Endothelial cell of umbilical vein (primary cell): ENCODE results near the gene RCAN1. TPM values are rescaled to one million over a fixed set of nuclear protein-coding genes. Genes with fewer than 3 reads are reported as not detected.

Source experiments
- BruUV-seq: library from RNA; stranded (reverse); fragments of 400-500 nt; replicated peaks from 2 replicates; lab custom pipeline; 2021; lab: Mats Ljungman, UMichigan
- CTCF ChIA-PET: fragments of 300-600, 350-600 bp; sonication (Branson Sonifier 250); formaldehyde crosslinking; loops from one replicate; lab custom pipeline; 2021; ENCODE audit warnings: antibody characterized with exemption, inconsistent platforms; lab: Charles Lee
- POLR2A ChIA-PET: fragments of 300-600, 350-600 bp; sonication (Branson Sonifier 250); formaldehyde crosslinking; loops from one replicate; lab custom pipeline; 2021; ENCODE audit warnings: antibody characterized with exemption, inconsistent platforms; lab: Charles Lee
- DNase-seq: peaks from one replicate; pipeline ENCODE4 v3.0.0-alpha.2; 2011; ENCODE audit warnings: low read depth, low spot score
- FAIRE-seq: peaks from 2 replicates; lab custom pipeline; 2011; peaks lifted over from hg19 to GRCh38; lab: Jason Lieb, UNC
- H2AFZ ChIP-seq: 2 replicates; pipeline ENCODE4 v1.6.0; 2012; ENCODE audit warnings: low read depth, low read length, control low read depth, inconsistent platforms
- H3K27ac ChIP-seq: 2 replicates; pipeline ENCODE4 v1.5.1; 2011; ENCODE audit warnings: low read depth, mild to moderate bottlenecking, control low read depth, low read length, moderate library complexity; ENCODE audit not compliant: insufficient read depth
- H3K27me3 ChIP-seq, 2 experiments: 2 replicates each; pipeline versions ENCODE4 v1.6.0 to v1.6.1; 2011; ENCODE audit warnings: low read length in 2 of 2, mixed read lengths in 1 of 2; ENCODE audit not compliant: control insufficient read depth in 2 of 2, insufficient read depth in 2 of 2
- H3K36me3 ChIP-seq, 2 experiments: 2 replicates in 1 of 2; 3 replicates in 1 of 2; pipeline ENCODE4 v1.5.1; 2011; ENCODE audit warnings: low read length in 2 of 2, mild to moderate bottlenecking in 1 of 2, moderate library complexity in 1 of 2; ENCODE audit not compliant: control insufficient read depth in 2 of 2, insufficient read depth in 2 of 2; ENCODE audit errors: extremely low read depth in 1 of 2
- H3K4me1 ChIP-seq: 3 replicates; pipeline ENCODE4 v1.5.1; 2011; ENCODE audit warnings: mild to moderate bottlenecking, low read length; ENCODE audit not compliant: control insufficient read depth, insufficient read depth; ENCODE audit errors: extremely low read depth
- H3K4me2 ChIP-seq: 2 replicates; pipeline ENCODE4 v1.6.1; 2011; ENCODE audit warnings: low read length, control low read depth, mixed read lengths; ENCODE audit not compliant: insufficient read depth
- H3K4me3 ChIP-seq, 3 experiments: fragments of 200-600 bp in 1 of 3; sonication (generic), shearing (Covaris generic) in 1 of 3; replicated peaks in 1 of 3; 2 replicates each; pipeline ENCODE4 v1.5.1; 2011 to 2016; ENCODE audit warnings: control low read depth in 3 of 3, low read length in 3 of 3, mild to moderate bottlenecking in 2 of 3, inconsistent platforms in 1 of 3, low read depth in 1 of 3, moderate library complexity in 1 of 3; ENCODE audit not compliant: insufficient read depth in 1 of 3
- H3K79me2 ChIP-seq: 2 replicates; pipeline ENCODE4 v1.6.0; 2012; ENCODE audit warnings: low read length, inconsistent platforms; ENCODE audit not compliant: control insufficient read depth, insufficient read depth
- H3K9ac ChIP-seq: replicated peaks from 2 replicates; pipeline ENCODE3; 2011; ENCODE audit warnings: low read length, control low read depth; ENCODE audit not compliant: insufficient read depth; ENCODE audit errors: extremely low read depth
- H3K9me1 ChIP-seq: replicated peaks from 3 replicates; pipeline ENCODE4 v1.6.0; 2011; ENCODE audit warnings: mild to moderate bottlenecking, low read length; ENCODE audit not compliant: control insufficient read depth, insufficient read depth; ENCODE audit errors: extremely low read depth
- H3K9me3 ChIP-seq: replicated peaks from 2 replicates; pipeline ENCODE4 v1.5.1; 2012; ENCODE audit warnings: low read length, inconsistent platforms; ENCODE audit not compliant: control insufficient read depth, insufficient read depth
- H4K20me1 ChIP-seq: replicated peaks from 2 replicates; pipeline ENCODE3; 2011; ENCODE audit warnings: mild to moderate bottlenecking, low read length; ENCODE audit not compliant: control insufficient read depth, insufficient read depth; ENCODE audit errors: extremely low read depth
- CTCF ChIP-seq, 2 donors: IDR thresholded peaks; 1 replicate in 1 of 2; 2 replicates in 1 of 2; pipeline ENCODE4 v1.5.1; 2011; ENCODE audit warnings: low read length in 2 of 2, mild to moderate bottlenecking in 2 of 2, moderate library complexity in 2 of 2, control low read depth in 1 of 2, inconsistent platforms in 1 of 2, low read depth in 1 of 2; ENCODE audit not compliant: insufficient read depth in 1 of 2; ENCODE audit errors: extremely low read depth in 1 of 2
- EZH2 ChIP-seq: IDR thresholded peaks from 2 replicates; pipeline ENCODE4 v1.6.1; 2012; ENCODE audit warnings: borderline replicate concordance, low read depth, mild to moderate bottlenecking, moderate library complexity, low read length, inconsistent platforms; ENCODE audit not compliant: severe bottlenecking
- FOS ChIP-seq: IDR thresholded peaks from 2 replicates; pipeline ENCODE4 v1.6.1; 2011; ENCODE audit warnings: mild to moderate bottlenecking, low read length, moderate library complexity, borderline replicate concordance; ENCODE audit not compliant: insufficient read depth
- GATA2 ChIP-seq: IDR thresholded peaks from 2 replicates; pipeline ENCODE4 v1.7.0; 2011; ENCODE audit warnings: low read depth, mild to moderate bottlenecking, moderate library complexity, mixed read lengths, low read length; ENCODE audit not compliant: insufficient read length, insufficient read depth
- JUN ChIP-seq: IDR thresholded peaks from 2 replicates; pipeline ENCODE4 v1.6.1; 2011; ENCODE audit warnings: borderline replicate concordance, low read depth; ENCODE audit not compliant: insufficient read length, insufficient read depth
- MAX ChIP-seq: IDR thresholded peaks from 2 replicates; pipeline ENCODE4 v1.6.1; 2011; ENCODE audit not compliant: insufficient read depth, insufficient read length
- MYC ChIP-seq: IDR thresholded peaks from one replicate; pipeline ENCODE4 v1.6.1; 2011; ENCODE audit warnings: mild to moderate bottlenecking, low read depth, low read length
- POLR2A ChIP-seq: IDR thresholded peaks from 2 replicates; pipeline ENCODE4 v1.6.1; 2012; ENCODE audit warnings: low read depth, mild to moderate bottlenecking, control low read depth, low read length
- POLR2AphosphoS5 ChIP-seq: IDR thresholded peaks from 2 replicates; pipeline ENCODE4 v1.6.1; 2012; ENCODE audit warnings: low read depth, mild to moderate bottlenecking, control low read depth, low read length, moderate library complexity; ENCODE audit not compliant: insufficient read depth
- dilution Hi-C: fragments of 300-500 bp; cut with MboI; formaldehyde crosslinking; loops from one replicate; pipeline ENCODE4 v1.15.0; 2019; ENCODE audit warnings: low sequenced_read_pairs; ENCODE audit not compliant: extremely low pct_ligation_motif_present
- intact Hi-C: fragments of 100-400 bp; cut with micrococcal nuclease; formaldehyde crosslinking; loops from one replicate; pipeline ENCODE4 v1.10.0; 2022
- polyA plus RNA-seq, 4 experiments: library from polyadenylated mRNA; depleted of rRNA in 3 of 4; stranded (reverse) in 3 of 4; unstranded in 1 of 4; fragments of >200 nt; gene quantifications; 2 replicates each; pipeline versions ENCODE4 v1.2.1 to v1.2.3, GENCODE V29; 2011 to 2012; ENCODE audit warnings: missing spikeins in 1 of 4
- total RNA-seq: library from RNA; stranded (reverse); gene quantifications from 2 replicates; pipeline ENCODE4 v1.2.3, GENCODE V29; 2021

The RCAN1 gene
- total and polyA plus RNA-seq, 2 donors (not counting 3 experiments of a cell fraction or from before 2014, with no cell fraction given) = 9.7 to 16.5 TPM

- intact Hi-C loops = no loop called here
- no peaks in the 10 kb centered on the region for H3K9me3 ChIP-seq
- peak overlapping the region; percentile 81 for H3K27ac ChIP-seq
- BruUV-seq = no TSS peak
- no peaks in the 10 kb centered on the region for H3K27me3 ChIP-seq
- no peak for DNase-seq
- no peaks in the 10 kb centered on the region for H3K79me2 ChIP-seq
- dilution Hi-C loops = no loop called here
- H4K20me1 ChIP-seq = no peaks in the 10 kb centered on the region
- POLR2A ChIA-PET = no interaction called here
- peaks cover 21% of the 10 kb centered on the region for H3K4me1 ChIP-seq
- TF ChIP-seq POLR2AphosphoS5 (no peak), MAX (no peak), GATA2 (no peak), POLR2A (no peak), CTCF (IDR thresholded peaks at IDR 0.05; ENCODE audit: extremely low read depth in 1 of 2, insufficient read depth in 1 of 2, low read depth in 1 of 2, low read length in 2 of 2) (no peak), FOS (no peak), EZH2 (no peak), MYC (no peak), JUN (no peak)
- H3K9ac ChIP-seq = no peak overlapping the region
- no peak overlapping the region for H2AFZ ChIP-seq
- H3K9me1 ChIP-seq = no peaks in the 10 kb centered on the region
- no peaks in the 10 kb centered on the region for H3K36me3 ChIP-seq
- H3K4me3 ChIP-seq = no peak overlapping the region
- no peak overlapping the region for H3K4me2 ChIP-seq
- no peak for FAIRE-seq
- CTCF ChIA-PET = interaction anchor here (1.2 to 2.8 kb wide), 8 partner anchors 11 to 49 kb away, joined by 3 to 35 read pairs (median 9); no protein-coding TSS in a partner anchor
Measured at GRCh38 chr21:34554227-34554626, 60.7 kb downstream of the RCAN1 start.
